CD14-positive monocyte (primary cell): ENCODE results near the gene C17orf78. TPM values are rescaled to one million over a fixed set of nuclear protein-coding genes. Genes with fewer than 3 reads are reported as not detected.

ENCODE experiments used
- DNase-seq, 3 donors: peaks; one replicate each; pipeline ENCODE4 v3.0.0-alpha.2; 2011 to 2022
- H2AFZ ChIP-seq: 2 replicates; pipeline ENCODE4 v1.6.0; 2012; ENCODE audit warnings: mild to moderate bottlenecking, low read depth, low read length, inconsistent platforms; ENCODE audit not compliant: insufficient read depth, poor library complexity, severe bottlenecking
- H3K27ac ChIP-seq, 2 donors: 1 replicate in 1 of 2; 2 replicates in 1 of 2; pipeline ENCODE4 v1.5.1; 2012 to 2013; ENCODE audit warnings: low read length in 2 of 2, control low read depth in 1 of 2, inconsistent platforms in 1 of 2, low read depth in 1 of 2, mild to moderate bottlenecking in 1 of 2
- H3K27me3 ChIP-seq, 2 donors: one replicate each; pipeline versions ENCODE4 v1.6.0 to v1.6.1; 2011 to 2013; ENCODE audit warnings: low read length in 2 of 2; ENCODE audit not compliant: control insufficient read depth in 2 of 2, insufficient read depth in 2 of 2
- H3K36me3 ChIP-seq, 2 donors: replicated peaks in 1 of 2; 1 replicate in 1 of 2; 2 replicates in 1 of 2; pipeline versions ENCODE4 v1.5.1 to v1.6.1; 2012 to 2013; ENCODE audit warnings: low read length in 2 of 2, control low read depth in 1 of 2, inconsistent platforms in 1 of 2, mild to moderate bottlenecking in 1 of 2; ENCODE audit not compliant: insufficient read depth in 2 of 2, control insufficient read depth in 1 of 2
- H3K4me1 ChIP-seq, 2 donors: 1 replicate in 1 of 2; 2 replicates in 1 of 2; pipeline versions ENCODE4 v1.5.1 to v1.6.1; 2012 to 2013; ENCODE audit warnings: low read length in 2 of 2, control low read depth in 1 of 2, inconsistent platforms in 1 of 2, mild to moderate bottlenecking in 1 of 2, moderate library complexity in 1 of 2; ENCODE audit not compliant: insufficient read depth in 2 of 2, control insufficient read depth in 1 of 2
- H3K4me2 ChIP-seq: replicated peaks from 2 replicates; pipeline ENCODE3; 2012; ENCODE audit warnings: low read length, moderate library complexity, mild to moderate bottlenecking; ENCODE audit not compliant: poor library complexity, severe bottlenecking; ENCODE audit errors: extremely low read depth
- H3K4me3 ChIP-seq, 3 experiments: fragments of 200-600 bp in 1 of 3; sonication (generic) in 1 of 3; replicated peaks in 1 of 3; 1 replicate in 2 of 3; 2 replicates in 1 of 3; pipeline ENCODE4 v1.5.1; 2011 to 2013; ENCODE audit warnings: low read length in 3 of 3, mild to moderate bottlenecking in 3 of 3, control low read depth in 2 of 3, low read depth in 2 of 3, inconsistent platforms in 1 of 3, moderate library complexity in 1 of 3
- H3K79me2 ChIP-seq: 2 replicates; pipeline ENCODE4 v1.6.0; 2012; ENCODE audit warnings: mild to moderate bottlenecking, control low read depth, inconsistent platforms, low read length, moderate library complexity; ENCODE audit not compliant: insufficient read depth
- H3K9ac ChIP-seq: 2 replicates; pipeline ENCODE4 v1.6.0; 2017; ENCODE audit warnings: low read length, mild to moderate bottlenecking; ENCODE audit not compliant: insufficient read depth, poor library complexity, severe bottlenecking
- H3K9me3 ChIP-seq, 2 donors: replicated peaks in 1 of 2; 1 replicate in 1 of 2; 2 replicates in 1 of 2; pipeline versions ENCODE4 v1.5.1 to v1.6.1; 2012 to 2013; ENCODE audit warnings: low read length in 2 of 2, control low read depth in 1 of 2; ENCODE audit not compliant: control insufficient read depth in 1 of 2, insufficient read depth in 1 of 2
- H4K20me1 ChIP-seq: 2 replicates; pipeline ENCODE4 v1.6.0; 2012; ENCODE audit warnings: mild to moderate bottlenecking, low read length, control low read depth, moderate library complexity; ENCODE audit not compliant: insufficient read depth
- H3K27ac Mint-ChIP-seq, 7 donors: one replicate each; pipeline ENCODE4 v1.8.0; 2020; ENCODE audit warnings: mild to moderate bottlenecking in 7 of 7, mixed read lengths in 7 of 7, moderate library complexity in 6 of 7, inconsistent platforms in 2 of 7
- H3K27me3 Mint-ChIP-seq, 3 donors: one replicate each; pipeline ENCODE4 v1.8.0; 2021 to 2022; ENCODE audit warnings: low read depth in 3 of 3, mild to moderate bottlenecking in 3 of 3, mixed read lengths in 3 of 3, moderate library complexity in 3 of 3, inconsistent platforms in 1 of 3
- H3K36me3 Mint-ChIP-seq, 2 donors: one replicate each; pipeline ENCODE4 v1.8.0; 2020; ENCODE audit warnings: mixed read lengths in 2 of 2, inconsistent platforms in 1 of 2, mild to moderate bottlenecking in 1 of 2
- H3K4me1 Mint-ChIP-seq: one replicate; pipeline ENCODE4 v1.8.0; 2020; ENCODE audit warnings: mild to moderate bottlenecking, mixed read lengths
- H3K4me3 Mint-ChIP-seq, 2 donors: one replicate each; pipeline ENCODE4 v1.8.0; 2020; ENCODE audit warnings: mild to moderate bottlenecking in 2 of 2, mixed read lengths in 2 of 2, moderate library complexity in 1 of 2
- H3K9me3 Mint-ChIP-seq, 7 donors: one replicate each; pipeline ENCODE4 v1.8.0; 2020 to 2022; ENCODE audit warnings: mixed read lengths in 7 of 7, mild to moderate bottlenecking in 6 of 7, moderate library complexity in 6 of 7, inconsistent platforms in 2 of 7
- WGBS: methylation state at CpG from one replicate; pipeline ENCODE4 v1.1.5; 2013; ENCODE audit warnings: missing lambda C conversion rate; ENCODE audit not compliant: insufficient coverage; 5-methylcytosine and 5-hydroxymethylcytosine counted together
- intact Hi-C, 2 donors: fragments of 100-400 bp; cut with micrococcal nuclease; formaldehyde crosslinking; loops; one replicate each; pipeline versions ENCODE4 v1.15.0 to v1.15.1; 2023
- polyA plus RNA-seq, 3 donors: library from polyadenylated mRNA; depleted of rRNA in 1 of 3; unstranded in 2 of 3; stranded (reverse) in 1 of 3; fragments of 300-500 nt in 2 of 3; fragments of >200 nt in 1 of 3; fragmentation: Illumina TruSeq in 2 of 3; gene quantifications; 1 replicate in 2 of 3; 2 replicates in 1 of 3; pipeline ENCODE4 v1.2.3, GENCODE V29; 2012 to 2021
- TF ChIP-seq, protein P1 (sequence below): fragments of 200-600 bp; IDR thresholded peaks from one replicate; pipeline ENCODE4 v1.8.0; 2022; ENCODE audit warnings: antibody characterized with exemption, mild to moderate bottlenecking

Gene C17orf78
- polyA plus RNA-seq, 3 donors: not detected

DNA sequence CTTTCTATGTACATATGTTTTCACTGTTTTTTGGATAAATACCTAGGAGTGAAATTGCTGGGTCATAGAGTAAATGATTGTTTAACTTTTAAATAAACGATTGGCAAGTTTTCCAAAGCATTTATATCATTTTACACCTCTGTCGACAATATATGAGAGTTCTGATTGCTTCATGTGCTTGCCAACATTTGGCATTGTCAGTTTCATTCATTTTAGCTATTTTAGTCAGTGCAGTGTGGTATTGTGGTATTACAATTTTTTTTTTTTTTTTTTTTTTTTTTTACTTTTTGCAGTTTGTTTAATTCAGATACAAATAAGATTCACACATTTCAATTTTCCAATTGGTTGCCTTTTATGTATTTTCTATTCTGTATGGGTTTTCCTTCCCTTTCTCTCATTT, 56.9 kb downstream of the C17orf78 start:
- H3K4me1 Mint-ChIP-seq: no peaks in the 10 kb centered on the region
- no peak overlapping the region for H3K27ac Mint-ChIP-seq
- no peaks in the 10 kb centered on the region for H3K9me3 Mint-ChIP-seq
- H3K27me3 Mint-ChIP-seq: peaks cover 0 to 3% (median 0%) of the 10 kb centered on the region in 3 donors
- H3K4me3 Mint-ChIP-seq: no peak overlapping the region
- no peak for DNase-seq
- peaks cover 12% of the 10 kb centered on the region for H4K20me1 ChIP-seq
- H3K36me3 Mint-ChIP-seq: peaks cover 50 to 90% of the 10 kb centered on the region in 2 donors
- H3K4me2 ChIP-seq: no peak overlapping the region
- H3K79me2 ChIP-seq: peaks cover 21% of the 10 kb centered on the region
- TF ChIP-seq, protein P1, sequence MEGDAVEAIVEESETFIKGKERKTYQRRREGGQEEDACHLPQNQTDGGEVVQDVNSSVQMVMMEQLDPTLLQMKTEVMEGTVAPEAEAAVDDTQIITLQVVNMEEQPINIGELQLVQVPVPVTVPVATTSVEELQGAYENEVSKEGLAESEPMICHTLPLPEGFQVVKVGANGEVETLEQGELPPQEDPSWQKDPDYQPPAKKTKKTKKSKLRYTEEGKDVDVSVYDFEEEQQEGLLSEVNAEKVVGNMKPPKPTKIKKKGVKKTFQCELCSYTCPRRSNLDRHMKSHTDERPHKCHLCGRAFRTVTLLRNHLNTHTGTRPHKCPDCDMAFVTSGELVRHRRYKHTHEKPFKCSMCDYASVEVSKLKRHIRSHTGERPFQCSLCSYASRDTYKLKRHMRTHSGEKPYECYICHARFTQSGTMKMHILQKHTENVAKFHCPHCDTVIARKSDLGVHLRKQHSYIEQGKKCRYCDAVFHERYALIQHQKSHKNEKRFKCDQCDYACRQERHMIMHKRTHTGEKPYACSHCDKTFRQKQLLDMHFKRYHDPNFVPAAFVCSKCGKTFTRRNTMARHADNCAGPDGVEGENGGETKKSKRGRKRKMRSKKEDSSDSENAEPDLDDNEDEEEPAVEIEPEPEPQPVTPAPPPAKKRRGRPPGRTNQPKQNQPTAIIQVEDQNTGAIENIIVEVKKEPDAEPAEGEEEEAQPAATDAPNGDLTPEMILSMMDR: no peak
- intact Hi-C loops: no loop called here
- no peaks in the 10 kb centered on the region for H3K9me3 ChIP-seq
- no peak overlapping the region for H2AFZ ChIP-seq
- H3K27me3 ChIP-seq: no peaks in the 10 kb centered on the region
- H3K4me3 ChIP-seq: no peak overlapping the region
- no peaks in the 10 kb centered on the region for H3K4me1 ChIP-seq
- no peak overlapping the region for H3K9ac ChIP-seq
- no CpG with 5 or more reads among the region's 2 CpGs for WGBS
- H3K36me3 ChIP-seq: peaks cover 30 to 93% of the 10 kb centered on the region in 2 donors
- H3K27ac ChIP-seq: no peak overlapping the region

DNA sequence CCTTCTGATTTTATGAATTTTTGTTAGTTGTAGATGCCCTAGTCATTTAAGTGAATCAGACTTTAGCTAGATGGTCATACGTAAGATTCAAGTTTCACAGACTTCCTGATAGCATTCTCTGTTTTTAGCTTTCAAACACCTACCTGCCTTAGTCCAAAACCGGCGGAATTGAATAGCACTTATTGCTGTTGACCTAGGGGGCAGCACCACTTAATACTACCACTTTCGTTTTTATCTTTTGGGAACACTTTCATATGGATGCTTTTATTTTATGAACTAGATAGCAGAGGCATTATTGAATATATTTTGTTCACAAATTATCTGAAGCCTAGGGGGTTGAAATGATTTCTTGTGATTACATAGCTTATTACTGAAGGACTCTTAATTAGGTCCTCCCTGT, 62.4 kb downstream of the C17orf78 start:
- no peak overlapping the region for H3K27ac Mint-ChIP-seq
- H3K36me3 Mint-ChIP-seq: peaks cover 57 to 87% of the 10 kb centered on the region in 2 donors
- 76% methylated on average over 3 of the region's 4 CpGs for WGBS

More for the DNA sequence above, 62.4 kb downstream of the C17orf78 start:
- Histone ChIP-seq H3K4me1 (no peaks in the 10 kb centered on the region), H3K4me2 (no peak overlapping the region), H2AFZ (no peak overlapping the region), H3K79me2 (peaks cover 11% of the 10 kb centered on the region), H4K20me1 (no peaks in the 10 kb centered on the region), H3K36me3 (peaks cover 45 to 93% of the 10 kb centered on the region in 2 donors), H3K27me3 (no peaks in the 10 kb centered on the region), H3K27ac (no peak overlapping the region), H3K9ac (no peak overlapping the region), H3K4me3 (no peak overlapping the region), H3K9me3 (no peaks in the 10 kb centered on the region)
- DNase-seq: no peak
- Mint-ChIP-seq H3K9me3 (no peaks in the 10 kb centered on the region), H3K27me3 (peaks cover 0 to 3% (median 0%) of the 10 kb centered on the region in 3 donors), H3K4me3 (no peak overlapping the region), H3K4me1 (no peaks in the 10 kb centered on the region)
- intact Hi-C loops: no loop called here
- TF ChIP-seq, protein P1: no peak
